Keratinocyte (primary cell): ENCODE results near the gene CACNA2D2.
A peak's percentile ranks its signal among the peaks of the same experiment; 100 is the strongest.

Experiments used
- CTCF ChIP-seq, 3 experiments: IDR thresholded peaks in 1 of 3; conservative IDR thresholded peaks in 1 of 3; optimal IDR thresholded peaks in 1 of 3; 2 replicates in 2 of 3; 3 replicates in 1 of 3; pipeline versions ENCODE3 to v1.5.1; 2011; ENCODE audit warnings: low read length in 3 of 3, mild to moderate bottlenecking in 3 of 3, moderate library complexity in 2 of 3, control low read depth in 1 of 3, inconsistent platforms in 1 of 3; ENCODE audit not compliant: insufficient read depth in 2 of 3; ENCODE audit errors: extremely low read depth in 1 of 3
- EZH2 ChIP-seq: IDR thresholded peaks from one replicate; pipeline ENCODE4 v1.6.1; 2012; ENCODE audit warnings: inconsistent platforms, mild to moderate bottlenecking, low read length, moderate library complexity

DNA sequence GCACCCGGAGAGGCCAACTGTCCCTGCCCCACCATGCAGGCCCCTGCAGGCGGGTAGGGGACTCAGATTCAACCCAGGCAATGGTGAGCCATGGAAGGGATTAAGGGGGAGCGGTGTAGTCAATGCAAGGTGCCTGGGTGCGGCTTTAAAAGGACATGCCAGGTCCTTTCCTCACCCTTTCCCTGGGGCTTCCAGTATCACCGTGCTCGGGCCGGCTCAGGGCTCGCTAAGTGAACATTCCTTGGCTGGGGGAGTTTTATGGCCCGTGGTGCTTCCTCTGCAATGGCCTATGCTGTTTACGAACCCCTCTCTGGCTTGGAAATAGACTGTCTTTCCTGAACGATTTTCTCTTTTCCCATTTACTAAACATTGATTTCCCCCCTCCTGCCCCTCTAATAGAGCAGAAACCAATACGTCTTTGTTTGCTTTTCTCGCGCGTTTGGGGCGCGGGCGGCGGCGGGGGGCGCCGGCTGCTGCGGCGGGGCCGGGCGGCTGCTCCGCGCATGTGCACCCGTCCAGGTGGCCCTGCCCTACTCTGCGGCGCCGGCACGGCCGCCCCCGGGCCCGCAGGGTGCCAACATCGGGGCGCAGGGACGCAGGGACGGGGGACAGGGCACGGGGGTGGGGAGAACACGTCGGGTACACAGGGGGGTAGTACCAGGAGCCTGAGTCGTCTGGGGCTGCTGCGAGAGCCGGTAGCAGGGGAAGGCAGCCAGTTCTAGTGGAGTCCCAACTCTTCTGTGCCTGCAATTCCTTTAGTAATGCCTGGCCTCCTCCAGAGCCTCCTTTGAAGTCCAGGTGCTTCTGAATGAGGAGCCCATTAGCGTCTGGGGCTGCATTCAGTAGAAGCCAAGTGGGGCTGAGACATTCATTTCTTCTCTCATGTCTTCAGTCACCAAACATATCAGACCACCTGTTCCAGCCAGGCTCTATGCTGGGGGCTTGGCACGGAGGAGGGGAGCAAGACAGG, 26.9 kb upstream of the CACNA2D2 start:
- TF ChIP-seq CTCF (optimal IDR thresholded peaks at IDR 0.05 in 1 of 3, IDR thresholded peaks at IDR 0.05 in 1 of 3, conservative IDR thresholded peaks at IDR 0.05 in 1 of 3; ENCODE audit: extremely low read depth in 1 of 3, insufficient read depth in 2 of 3, low read length in 3 of 3) (no peak), EZH2 (peak; percentile 83)
